Mucosa of descending colon (tissue), 3 donors: ENCODE data around the gene HCN2. TPM values are rescaled to one million over a fixed set of nuclear protein-coding genes. Genes with fewer than 3 reads are reported as not detected.
"Not testable (repeated sequence)": the region's sequence is repeated elsewhere in the genome, so short reads cannot be mapped to it uniquely, and the experiment has no call there.

ENCODE experiments used
- ATAC-seq: fragments of 200-7000 bp; cut with Tn5 transposase; one replicate; pipeline ENCODE4 v1.9.1; 2020; ENCODE audit warnings: mild to moderate bottlenecking, moderate library complexity
- DNase-seq, 3 donors: peaks; one replicate each; pipeline ENCODE4 v3.0.0-alpha.2; 2020
- H3K36me3 ChIP-seq: fragments of 200-600 bp; one replicate; pipeline ENCODE4 v1.8.0; 2021; ENCODE audit warnings: low read depth, mild to moderate bottlenecking
- H3K4me1 ChIP-seq: fragments of 200-600 bp; one replicate; pipeline ENCODE4 v1.8.0; 2021; ENCODE audit warnings: low read depth, mild to moderate bottlenecking
- H3K4me3 ChIP-seq: fragments of 200-600 bp; one replicate; pipeline ENCODE4 v1.8.0; 2021; ENCODE audit warnings: mild to moderate bottlenecking
- H3K9me3 ChIP-seq: fragments of 200-600 bp; one replicate; pipeline ENCODE4 v1.8.0; 2021; ENCODE audit warnings: mild to moderate bottlenecking
- intact Hi-C, 2 donors: fragments of 100-400 bp; cut with DNase I in 1 of 2; cut with micrococcal nuclease in 1 of 2; formaldehyde crosslinking; loops; one replicate each; pipeline versions ENCODE4 v1.11.0 to v1.11.1; 2022; cut with DNase I, micrococcal nuclease
- total RNA-seq, 3 donors: library from RNA; stranded (reverse); fragmentation: NEBNext Ultra II Directional in 2 of 3; extraction: Animal tissue kit (Norgen Biotek cat#: 25700) in 2 of 3; gene quantifications; one replicate each; pipeline versions ENCODE4 v1.2.1 to v1.2.4, GENCODE V29; 2021 to 2023
- TF ChIP-seq, protein P1 (sequence below): fragments of 200-600 bp; IDR thresholded peaks from one replicate; pipeline ENCODE4 v1.8.0; 2022; ENCODE audit warnings: antibody characterized with exemption, mild to moderate bottlenecking
- donor health status: DM: no; HTN: no; CAD: no; lungs with moderate emphysema.
- donor health status: DM: no; HTN: no; CAD: no.
- donor health status: DM: no; HTN: yes; CAD: no.

Gene HCN2
- total RNA-seq, 3 donors from 2014 or later, result 0.12 to 0.89 (median 0.17) TPM

- no peak overlapping the region for H3K4me3 ChIP-seq
- ATAC-seq (no peak), DNase-seq (no peak)
- intact Hi-C loops, result no loop called here
- no peaks in the 10 kb centered on the region for H3K4me1 ChIP-seq
- TF ChIP-seq, protein P1, sequence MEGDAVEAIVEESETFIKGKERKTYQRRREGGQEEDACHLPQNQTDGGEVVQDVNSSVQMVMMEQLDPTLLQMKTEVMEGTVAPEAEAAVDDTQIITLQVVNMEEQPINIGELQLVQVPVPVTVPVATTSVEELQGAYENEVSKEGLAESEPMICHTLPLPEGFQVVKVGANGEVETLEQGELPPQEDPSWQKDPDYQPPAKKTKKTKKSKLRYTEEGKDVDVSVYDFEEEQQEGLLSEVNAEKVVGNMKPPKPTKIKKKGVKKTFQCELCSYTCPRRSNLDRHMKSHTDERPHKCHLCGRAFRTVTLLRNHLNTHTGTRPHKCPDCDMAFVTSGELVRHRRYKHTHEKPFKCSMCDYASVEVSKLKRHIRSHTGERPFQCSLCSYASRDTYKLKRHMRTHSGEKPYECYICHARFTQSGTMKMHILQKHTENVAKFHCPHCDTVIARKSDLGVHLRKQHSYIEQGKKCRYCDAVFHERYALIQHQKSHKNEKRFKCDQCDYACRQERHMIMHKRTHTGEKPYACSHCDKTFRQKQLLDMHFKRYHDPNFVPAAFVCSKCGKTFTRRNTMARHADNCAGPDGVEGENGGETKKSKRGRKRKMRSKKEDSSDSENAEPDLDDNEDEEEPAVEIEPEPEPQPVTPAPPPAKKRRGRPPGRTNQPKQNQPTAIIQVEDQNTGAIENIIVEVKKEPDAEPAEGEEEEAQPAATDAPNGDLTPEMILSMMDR, result no peak
- H3K9me3 ChIP-seq, result no peaks in the 10 kb centered on the region
- H3K36me3 ChIP-seq, result peaks cover 2% of the 10 kb centered on the region
These were observed 35.6 kb downstream of the HCN2 start for GRCh38 chr19:625257-625656.

DNA sequence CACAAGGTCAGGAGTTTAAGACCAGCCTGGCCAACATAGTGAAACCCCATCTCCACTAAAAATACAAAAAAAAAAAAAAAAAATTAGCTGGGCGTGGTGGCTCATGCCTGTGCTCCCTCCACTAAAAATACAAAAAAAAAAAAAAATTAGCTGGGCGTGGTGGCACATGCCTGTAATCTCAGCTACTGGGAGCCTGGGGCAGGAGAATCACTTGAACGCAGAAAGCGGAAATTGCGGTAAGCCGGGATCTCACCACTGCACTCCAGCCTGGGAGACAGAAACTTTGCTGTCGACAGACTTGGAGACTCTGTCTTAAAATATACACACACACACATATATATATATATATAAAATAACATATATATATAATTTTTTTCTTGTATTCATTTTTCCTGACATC is 36.9 kb downstream of the HCN2 start:
- H3K4me3 ChIP-seq, H3K9me3 ChIP-seq, H3K36me3 ChIP-seq, ATAC-seq, intact Hi-C loops, H3K4me1 ChIP-seq, DNase-seq: not testable (repeated sequence)

DNA sequence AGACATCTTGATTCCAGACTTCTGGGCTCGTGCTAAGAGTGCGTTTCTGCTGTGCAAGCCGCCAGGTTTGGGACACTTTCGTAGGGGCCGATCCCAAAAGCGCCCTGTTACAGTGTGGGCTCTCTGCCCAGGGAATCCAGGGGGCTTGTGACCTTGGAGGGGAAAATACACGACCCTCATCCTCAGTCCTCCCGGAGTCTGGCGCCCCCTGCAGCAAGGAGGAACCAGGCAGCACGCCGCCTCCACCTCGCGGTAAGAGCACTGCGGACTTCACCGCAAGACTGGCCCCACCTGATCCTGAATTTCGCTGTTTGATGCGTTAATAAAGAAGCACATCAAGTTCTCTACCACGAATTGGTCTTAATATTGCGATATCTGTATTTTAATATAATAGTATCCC is 38.5 kb downstream of the HCN2 start:
- Histone ChIP-seq H3K9me3 (no peaks in the 10 kb centered on the region), H3K4me3 (no peak overlapping the region), H3K36me3 (no peaks in the 10 kb centered on the region), H3K4me1 (peaks cover 10% of the 10 kb centered on the region)
- ATAC-seq (no peak), DNase-seq (no peak)
- TF ChIP-seq, protein P1, result no peak
- intact Hi-C loops, result no loop called here

GRCh38 chr19:629515-629914 is 39.8 kb downstream of the HCN2 start:
- H3K4me1 ChIP-seq, result peaks cover 16% of the 10 kb centered on the region
- H3K4me3 ChIP-seq, ATAC-seq, H3K9me3 ChIP-seq, H3K36me3 ChIP-seq, intact Hi-C loops, DNase-seq: not testable (repeated sequence)

DNA sequence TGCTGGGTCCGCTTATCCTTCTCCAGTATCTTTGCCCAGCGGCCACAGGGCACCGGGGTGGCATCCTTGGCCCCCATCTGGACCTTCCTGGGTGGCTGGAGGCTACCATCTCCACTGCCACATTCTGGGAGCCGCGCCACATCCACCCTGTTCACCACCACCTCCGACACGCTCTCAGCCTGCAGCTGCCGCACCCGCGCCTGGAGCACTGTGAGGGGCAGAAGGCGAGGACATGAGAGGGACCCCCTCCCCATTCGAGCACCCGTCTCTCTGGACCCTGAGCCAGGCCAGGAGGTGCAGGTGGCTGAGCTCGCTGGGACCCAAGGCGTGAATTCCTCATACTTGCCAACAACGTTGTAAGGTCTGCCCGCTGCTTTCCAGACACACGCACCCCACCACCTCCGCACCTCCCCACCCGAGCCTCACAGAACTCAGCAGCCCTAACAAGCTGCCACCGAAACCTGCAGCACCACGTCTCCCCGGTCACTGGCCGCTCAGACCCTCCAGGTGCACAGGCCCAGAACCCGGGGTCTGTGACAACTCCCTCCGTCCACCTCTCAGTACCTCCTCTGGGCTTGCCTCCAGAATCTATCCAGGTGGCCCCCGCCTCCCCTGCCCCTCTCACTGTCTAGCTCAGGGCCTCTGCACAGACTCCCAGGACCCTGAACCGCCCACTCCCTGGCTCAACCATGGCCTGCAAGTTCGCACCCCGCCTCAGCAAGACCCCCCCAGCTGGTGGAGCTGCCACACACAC is 40.5 kb downstream of the HCN2 start:
- intact Hi-C loops, result no loop called here
- ATAC-seq (no peak), DNase-seq (no peak)
- Histone ChIP-seq H3K4me3 (no peak overlapping the region), H3K36me3 (no peaks in the 10 kb centered on the region), H3K4me1 (peaks cover 16% of the 10 kb centered on the region), H3K9me3 (no peaks in the 10 kb centered on the region)
- TF ChIP-seq, protein P1, result no peak

DNA sequence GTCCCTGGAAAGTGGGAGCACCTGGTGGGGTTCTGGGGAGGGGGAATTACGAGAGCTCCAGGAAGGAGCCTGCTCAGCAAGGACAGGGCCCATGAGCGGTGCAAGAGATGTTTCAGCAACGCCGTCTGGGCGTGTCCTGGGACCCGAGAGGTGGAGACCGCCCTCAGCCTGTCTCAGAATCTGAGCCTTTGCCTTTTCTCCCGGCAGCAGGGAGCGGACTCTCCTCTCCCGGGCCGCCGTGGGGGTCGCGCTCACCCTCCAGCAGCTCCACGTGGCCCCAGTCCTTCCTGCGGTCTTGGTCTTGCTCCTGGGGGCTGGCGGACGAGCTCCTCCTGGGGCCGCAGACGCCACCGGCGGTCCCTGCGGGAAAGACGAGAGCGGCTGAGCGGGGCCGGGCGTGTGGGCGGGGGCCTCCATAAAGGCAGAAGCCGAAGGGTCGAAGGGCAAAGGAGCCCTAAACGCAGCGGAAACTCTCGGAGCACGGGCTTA is 42.9 kb downstream of the HCN2 start:
- peak; percentile 69 for ATAC-seq
- Histone ChIP-seq H3K36me3 (no peaks in the 10 kb centered on the region), H3K4me3 (peak overlapping the region; percentile 63), H3K4me1 (peaks cover 16% of the 10 kb centered on the region), H3K9me3 (no peaks in the 10 kb centered on the region)
- peak; percentile 77 to 79 (median 78) for DNase-seq
- TF ChIP-seq, protein P1, result no peak
- intact Hi-C loops, result no loop called here
